GM06990 (cell line): Measurements from ENCODE around the gene GPX5.

ENCODE experiments used
- DNase-seq: peaks from one replicate; pipeline ENCODE4 v3.0.0-alpha.2; 2011; ENCODE audit not compliant: insufficient read length; ENCODE audit errors: extremely low read depth
- H3K27me3 ChIP-seq: replicated peaks from 2 replicates; pipeline ENCODE4 v1.6.0; 2011; ENCODE audit warnings: low read length; ENCODE audit not compliant: control insufficient read depth, insufficient read depth
- H3K36me3 ChIP-seq: 2 replicates; pipeline ENCODE4 v1.5.1; 2011; ENCODE audit warnings: low read length; ENCODE audit not compliant: control insufficient read depth, insufficient read depth
- H3K4me3 ChIP-seq: replicated peaks from 2 replicates; pipeline ENCODE4 v1.5.1; 2011; ENCODE audit warnings: low read depth, mild to moderate bottlenecking, control low read depth, low read length
- TF ChIP-seq, protein P1 (sequence below): IDR thresholded peaks from 2 replicates; pipeline ENCODE4 v1.5.1; 2011; ENCODE audit warnings: low read length, control low read depth, mild to moderate bottlenecking, inconsistent platforms; ENCODE audit not compliant: insufficient read depth, poor library complexity, severe bottlenecking

Gene GPX5

DNA sequence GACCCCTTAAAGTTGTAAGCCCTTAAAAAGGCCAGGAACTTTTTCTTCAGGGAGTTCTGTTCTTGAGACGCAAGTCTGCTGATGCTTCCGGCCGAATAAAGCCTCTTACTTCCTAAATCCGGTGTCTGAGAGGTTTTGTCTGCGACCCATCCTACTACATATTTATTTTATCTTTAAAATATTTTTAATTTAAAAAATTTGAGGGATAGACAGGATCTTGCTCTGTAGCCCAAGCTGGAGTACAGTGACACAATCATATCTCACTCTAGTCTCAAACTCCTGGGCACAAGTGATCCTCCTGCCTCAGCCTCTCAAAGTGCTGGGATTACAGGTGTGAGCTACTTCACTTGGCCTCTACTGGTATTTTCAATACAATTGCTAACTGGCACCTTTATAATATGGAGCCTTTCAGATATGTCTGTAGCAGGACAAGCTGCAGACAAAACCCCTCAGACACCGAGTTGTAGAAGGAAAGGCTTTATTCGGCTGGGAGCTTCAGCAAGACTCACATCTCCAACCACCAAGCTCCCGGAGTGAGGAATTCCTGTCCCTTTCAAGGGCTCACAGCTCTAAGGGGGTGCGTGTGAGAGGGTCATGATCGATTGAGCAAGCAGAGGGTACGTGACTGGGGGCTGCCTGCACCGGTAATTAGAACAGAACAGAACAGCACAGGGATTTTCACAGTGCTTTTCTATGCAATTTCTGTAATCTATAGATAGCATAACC, 41.0 kb downstream of the GPX5 start:
- no peak overlapping the region for H3K4me3 ChIP-seq
- DNase-seq = no peak
- TF ChIP-seq, protein P1, sequence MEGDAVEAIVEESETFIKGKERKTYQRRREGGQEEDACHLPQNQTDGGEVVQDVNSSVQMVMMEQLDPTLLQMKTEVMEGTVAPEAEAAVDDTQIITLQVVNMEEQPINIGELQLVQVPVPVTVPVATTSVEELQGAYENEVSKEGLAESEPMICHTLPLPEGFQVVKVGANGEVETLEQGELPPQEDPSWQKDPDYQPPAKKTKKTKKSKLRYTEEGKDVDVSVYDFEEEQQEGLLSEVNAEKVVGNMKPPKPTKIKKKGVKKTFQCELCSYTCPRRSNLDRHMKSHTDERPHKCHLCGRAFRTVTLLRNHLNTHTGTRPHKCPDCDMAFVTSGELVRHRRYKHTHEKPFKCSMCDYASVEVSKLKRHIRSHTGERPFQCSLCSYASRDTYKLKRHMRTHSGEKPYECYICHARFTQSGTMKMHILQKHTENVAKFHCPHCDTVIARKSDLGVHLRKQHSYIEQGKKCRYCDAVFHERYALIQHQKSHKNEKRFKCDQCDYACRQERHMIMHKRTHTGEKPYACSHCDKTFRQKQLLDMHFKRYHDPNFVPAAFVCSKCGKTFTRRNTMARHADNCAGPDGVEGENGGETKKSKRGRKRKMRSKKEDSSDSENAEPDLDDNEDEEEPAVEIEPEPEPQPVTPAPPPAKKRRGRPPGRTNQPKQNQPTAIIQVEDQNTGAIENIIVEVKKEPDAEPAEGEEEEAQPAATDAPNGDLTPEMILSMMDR = no peak

DNA sequence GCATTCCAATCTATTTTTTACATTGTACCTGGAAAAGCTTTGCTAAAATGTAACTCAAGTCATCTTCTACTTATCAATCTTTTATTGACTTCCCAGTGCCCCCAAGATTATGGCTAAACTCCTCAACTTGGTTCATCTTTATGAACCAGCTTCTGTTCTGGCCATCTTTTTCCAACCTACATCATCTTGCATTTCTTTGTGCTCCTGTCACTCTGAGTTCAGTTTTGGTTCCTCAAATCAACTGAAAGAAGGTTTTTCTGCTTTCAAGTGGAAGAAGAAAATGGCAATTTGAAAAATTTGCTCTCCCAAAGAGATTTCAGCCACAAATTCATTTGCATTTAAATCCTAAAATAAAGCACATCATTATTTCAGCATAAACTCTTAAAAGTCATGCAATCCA, 41.8 kb downstream of the GPX5 start:
- Histone ChIP-seq H3K27me3 (no peaks in the 10 kb centered on the region), H3K4me3 (no peak overlapping the region), H3K36me3 (no peaks in the 10 kb centered on the region)
- TF ChIP-seq, protein P1 = no peak
- no peak for DNase-seq

More for the DNA sequence above, 41.0 kb downstream of the GPX5 start:
- Histone ChIP-seq H3K27me3 (no peaks in the 10 kb centered on the region), H3K36me3 (no peaks in the 10 kb centered on the region)

DNA sequence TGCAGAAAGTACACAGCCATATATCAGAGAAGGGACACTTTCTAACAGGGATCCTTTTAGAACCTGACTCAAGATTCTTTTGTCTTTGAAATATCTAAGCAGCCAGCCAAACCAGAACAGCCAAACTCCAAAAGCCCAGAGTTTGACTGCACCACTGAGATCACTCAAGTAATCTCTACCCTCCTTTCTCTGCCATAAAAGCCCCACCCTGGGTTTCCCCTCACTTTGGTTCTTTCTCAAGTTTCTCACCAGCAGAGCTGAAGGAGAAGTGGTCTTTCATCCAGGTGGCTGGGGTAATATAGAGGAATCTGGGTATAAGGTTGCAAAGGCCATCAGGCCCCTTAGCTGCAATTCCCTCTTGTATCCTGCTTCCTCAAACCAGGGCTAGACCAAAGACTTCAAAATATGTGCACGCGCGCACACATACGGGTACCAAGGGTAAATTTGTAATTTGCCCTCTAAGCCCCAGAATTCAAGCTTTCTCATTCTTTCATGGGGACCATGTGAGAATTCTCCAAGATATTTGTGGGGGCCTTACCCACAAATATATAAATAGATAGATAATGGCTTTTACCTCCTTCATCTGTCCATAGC, 42.9 kb downstream of the GPX5 start:
- Histone ChIP-seq H3K4me3 (no peak overlapping the region), H3K27me3 (no peaks in the 10 kb centered on the region), H3K36me3 (no peaks in the 10 kb centered on the region)
- no peak for DNase-seq
- TF ChIP-seq, protein P1 = no peak

DNA sequence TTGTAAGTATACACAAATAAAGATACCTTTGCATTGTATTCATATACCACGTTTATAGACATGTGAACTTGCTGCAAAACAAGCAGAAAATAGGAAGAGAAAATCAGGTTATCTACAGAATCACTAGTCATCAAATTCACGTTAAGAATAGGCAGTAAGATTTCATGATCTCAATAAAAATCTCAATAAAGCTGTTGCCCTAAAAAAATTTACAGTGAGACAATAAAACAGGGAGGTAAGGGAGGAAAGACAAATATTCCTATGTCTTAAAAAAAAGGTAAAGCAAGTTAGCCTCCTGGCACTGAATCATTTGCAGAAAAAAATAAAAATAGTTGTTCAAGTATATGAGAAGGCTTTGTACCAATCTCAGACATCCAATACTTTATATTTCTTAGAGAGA, 44.1 kb downstream of the GPX5 start:
- no peaks in the 10 kb centered on the region for H3K36me3 ChIP-seq
- no peaks in the 10 kb centered on the region for H3K27me3 ChIP-seq
- TF ChIP-seq, protein P1 = no peak
- no peak overlapping the region for H3K4me3 ChIP-seq
- DNase-seq = no peak

DNA sequence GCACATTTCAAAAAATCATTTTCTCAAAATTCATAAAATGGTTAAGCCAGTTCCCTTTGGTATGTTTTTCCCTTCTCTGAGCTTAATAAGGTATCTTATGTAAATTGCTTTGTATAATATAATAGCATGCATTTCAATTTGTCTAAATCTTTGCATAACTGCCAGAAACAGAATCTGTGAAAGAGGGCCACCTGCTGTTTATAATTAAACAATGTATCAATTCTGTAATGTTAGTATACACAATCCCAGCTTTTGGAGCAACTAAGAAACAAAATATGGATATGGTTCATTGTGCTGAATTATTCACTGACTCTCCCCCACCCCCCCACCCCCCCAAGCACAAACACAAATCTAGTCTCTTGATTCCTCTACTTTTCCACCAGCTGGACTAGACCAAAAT, 54.8 kb downstream of the GPX5 start:
- Histone ChIP-seq H3K27me3 (no peaks in the 10 kb centered on the region), H3K36me3 (no peaks in the 10 kb centered on the region), H3K4me3 (no peak overlapping the region)
- no peak for DNase-seq
- TF ChIP-seq, protein P1 = peak; percentile 24
